ENCODE results near the gene CDIP1. TPM values are rescaled to one million over a fixed set of nuclear protein-coding genes. Genes with fewer than 3 reads are reported as not detected.

The CDIP1 gene
- total and polyA plus RNA-seq, 4 donors, result 11.3 to 25.2 (median 12.8) TPM

- Histone ChIP-seq H3K9ac (ENCODE audit: insufficient read depth in 1 of 2, low read length in 2 of 2) (no peak overlapping the region), H3K36me3 (ENCODE audit: control insufficient read depth in 4 of 4, insufficient read depth in 4 of 4, low read length in 4 of 4) (no peaks in the 10 kb centered on the region), H3K27me3 (ENCODE audit: control insufficient read depth in 3 of 3, insufficient read depth in 3 of 3, low read length in 2 of 3) (no peaks in the 10 kb centered on the region), H3K27ac (ENCODE audit: low read depth in 1 of 2, low read length in 1 of 2) (no peak overlapping the region), H3K4me1 (ENCODE audit: control insufficient read depth in 5 of 5, insufficient read depth in 5 of 5, low read length in 5 of 5) (peaks cover 0 to 6% (median 2%) of the 10 kb centered on the region in 5 donors), H3K4me3 (no peak overlapping the region), H3K9me3 (ENCODE audit: control insufficient read depth in 4 of 4, insufficient read depth in 3 of 4, low read length in 3 of 4) (no peaks in the 10 kb centered on the region)
- DNase-seq (no peak), ATAC-seq (ENCODE audit: insufficient read depth, low FRiP score) (no peak)
- no peak for TF ChIP-seq CTCF (IDR thresholded peaks at IDR 0.05; ENCODE audit: control extremely low read depth, extremely low read depth)
- 84 to 92% methylated on average over 10 of the region's 10 CpGs for WGBS, 2 donors
These were observed 19.4 kb upstream of the CDIP1 start for GRCh38 chr16:4557973-4558372.

GRCh38 chr16:4556580-4556979 is 18.0 kb upstream of the CDIP1 start:
- DNase-seq, result no peak
- no peak for ATAC-seq (ENCODE audit: insufficient read depth, low FRiP score)
- no peak overlapping the region for H3K4me3 ChIP-seq
- no peaks in the 10 kb centered on the region for H3K36me3 ChIP-seq (ENCODE audit: control insufficient read depth in 4 of 4, insufficient read depth in 4 of 4, low read length in 4 of 4)
- peaks cover 0 to 16% (median 3%) of the 10 kb centered on the region in 5 donors for H3K4me1 ChIP-seq (ENCODE audit: control insufficient read depth in 5 of 5, insufficient read depth in 5 of 5, low read length in 5 of 5)
- H3K27me3 ChIP-seq (ENCODE audit: control insufficient read depth in 3 of 3, insufficient read depth in 3 of 3, low read length in 2 of 3), result no peaks in the 10 kb centered on the region
- TF ChIP-seq CTCF (IDR thresholded peaks at IDR 0.05; ENCODE audit: control extremely low read depth, extremely low read depth), result no peak
- no peaks in the 10 kb centered on the region for H3K9me3 ChIP-seq (ENCODE audit: control insufficient read depth in 4 of 4, insufficient read depth in 3 of 4, low read length in 3 of 4)
- no peak overlapping the region for H3K27ac ChIP-seq (ENCODE audit: low read depth in 1 of 2, low read length in 1 of 2)
- H3K9ac ChIP-seq (ENCODE audit: insufficient read depth in 1 of 2, low read length in 2 of 2), result no peak overlapping the region
- 76 to 86% methylated on average over 14 of the region's 14 CpGs for WGBS, 2 donors

GRCh38 chr16:4556112-4556511 is 17.5 kb upstream of the CDIP1 start, which contains the start of gene C16orf96:
C16orf96 (plus strand) TSS chr16:4556340; CDS start chr16:4556490, 150 bp downstream.
- peaks cover 0 to 16% (median 0%) of the 10 kb centered on the region in 5 donors for H3K4me1 ChIP-seq (ENCODE audit: control insufficient read depth in 5 of 5, insufficient read depth in 5 of 5, low read length in 5 of 5)
- ATAC-seq (ENCODE audit: insufficient read depth, low FRiP score) (peak; percentile 27), DNase-seq (no peak)
- H3K4me3 ChIP-seq, result no peak within 1 kb of the TSS
- no peaks in the 10 kb centered on the region for H3K36me3 ChIP-seq (ENCODE audit: control insufficient read depth in 4 of 4, insufficient read depth in 4 of 4, low read length in 4 of 4)
- H3K27ac ChIP-seq (ENCODE audit: low read depth in 1 of 2, low read length in 1 of 2), result no peak within 1 kb of the TSS
- no peak within 1 kb of the TSS for H3K9ac ChIP-seq (ENCODE audit: insufficient read depth in 1 of 2, low read length in 2 of 2)
- 79 to 88% methylated on average over 4 of the region's 4 CpGs for WGBS, 2 donors
- TF ChIP-seq CTCF (IDR thresholded peaks at IDR 0.05; ENCODE audit: control extremely low read depth, extremely low read depth), result no peak
- H3K9me3 ChIP-seq (ENCODE audit: control insufficient read depth in 4 of 4, insufficient read depth in 3 of 4, low read length in 3 of 4), result no peaks in the 10 kb centered on the region
- no peaks in the 10 kb centered on the region for H3K27me3 ChIP-seq (ENCODE audit: control insufficient read depth in 3 of 3, insufficient read depth in 3 of 3, low read length in 2 of 3)

- Histone ChIP-seq H3K27me3 (ENCODE audit: control insufficient read depth in 3 of 3, insufficient read depth in 3 of 3, low read length in 2 of 3) (no peaks in the 10 kb centered on the region), H3K27ac (ENCODE audit: low read depth in 1 of 2, low read length in 1 of 2) (no peak overlapping the region), H3K4me3 (no peak overlapping the region), H3K36me3 (ENCODE audit: control insufficient read depth in 4 of 4, insufficient read depth in 4 of 4, low read length in 4 of 4) (no peaks in the 10 kb centered on the region), H3K4me1 (ENCODE audit: control insufficient read depth in 5 of 5, insufficient read depth in 5 of 5, low read length in 5 of 5) (peaks cover 0 to 16% (median 0%) of the 10 kb centered on the region in 5 donors), H3K9ac (ENCODE audit: insufficient read depth in 1 of 2, low read length in 2 of 2) (no peak overlapping the region), H3K9me3 (ENCODE audit: control insufficient read depth in 4 of 4, insufficient read depth in 3 of 4, low read length in 3 of 4) (no peaks in the 10 kb centered on the region)
- WGBS, 2 donors, result 64 to 78% methylated on average over 3 of the region's 3 CpGs
- TF ChIP-seq CTCF (IDR thresholded peaks at IDR 0.05; ENCODE audit: control extremely low read depth, extremely low read depth), result no peak
- DNase-seq (peak; percentile 42 to 86 (median 64)), ATAC-seq (ENCODE audit: insufficient read depth, low FRiP score) (no peak)
These were observed 14.0 kb upstream of the CDIP1 start for GRCh38 chr16:4552541-4552940.
